Psoas muscle (tissue), 8 donors: Measurements from ENCODE around the gene AGPS. TPM values are rescaled to one million over a fixed set of nuclear protein-coding genes. Genes with fewer than 3 reads are reported as not detected.
"Not testable (repeated sequence)": the region's sequence is repeated elsewhere in the genome, so short reads cannot be mapped to it uniquely, and the experiment has no call there.

ENCODE experiments used
- ATAC-seq, 4 donors: fragments of 200-7000 bp; cut with Tn5 transposase; one replicate each; pipeline ENCODE4 v1.9.1; 2020; ENCODE audit warnings: moderate library complexity in 3 of 4, mild to moderate bottlenecking in 2 of 4
- DNase-seq, 2 donors: peaks; one replicate each; pipeline ENCODE4 v3.0.0-alpha.2; 2020
- H3K27ac ChIP-seq: fragments of 200-600 bp; one replicate; pipeline ENCODE4 v1.8.0; 2022
- H3K27me3 ChIP-seq, 3 donors: fragments of 200-600 bp in 1 of 3; one replicate each; pipeline versions ENCODE4 v1.6.1 to v1.8.0; 2013 to 2022; ENCODE audit warnings: low read length in 2 of 3, mild to moderate bottlenecking in 2 of 3, moderate library complexity in 1 of 3; ENCODE audit not compliant: insufficient read depth in 3 of 3
- H3K36me3 ChIP-seq, 2 donors: fragments of 200-600 bp in 1 of 2; one replicate each; pipeline versions ENCODE4 v1.6.1 to v1.8.0; 2013 to 2022; ENCODE audit warnings: low read depth in 1 of 2, mild to moderate bottlenecking in 1 of 2, moderate library complexity in 1 of 2; ENCODE audit not compliant: insufficient read depth in 1 of 2
- H3K4me1 ChIP-seq: fragments of 200-600 bp; one replicate; pipeline ENCODE4 v1.8.0; 2022
- H3K4me3 ChIP-seq: fragments of 200-600 bp; one replicate; pipeline ENCODE4 v1.8.0; 2022; ENCODE audit warnings: mild to moderate bottlenecking
- H3K9me3 ChIP-seq: fragments of 200-600 bp; one replicate; pipeline ENCODE4 v1.8.0; 2022
- CTCF ChIP-seq: fragments of 200-600 bp; IDR thresholded peaks from one replicate; pipeline ENCODE4 v1.8.0; 2022; ENCODE audit warnings: antibody characterized with exemption
- WGBS, 3 donors: extraction: QIAGEN DNeasy Blood & Tissue Kit; methylation state at CpG; one replicate each; pipeline versions ENCODE4 v1.1.6 to v1.1.7; 2013; 5-methylcytosine and 5-hydroxymethylcytosine counted together
- intact Hi-C, 2 donors: fragments of 100-400 bp; cut with DNase I; formaldehyde crosslinking; loops; one replicate each; pipeline versions ENCODE4 v1.11.0 to v1.14.2; 2022
- polyA plus RNA-seq, 3 donors: library from polyadenylated mRNA; stranded (reverse); fragments of 200-250 nt; gene quantifications; one replicate each; pipeline ENCODE4 v1.2.3, GENCODE V29; 2013
- total RNA-seq, 4 donors: library from RNA; stranded (reverse); fragmentation: NEBNext Ultra II Directional in 2 of 4; extraction: Animal tissue kit (Norgen Biotek cat#: 25700) in 2 of 4; gene quantifications; one replicate each; pipeline versions ENCODE4 v1.2.1 to v1.2.4, GENCODE V29; 2021 to 2023
- donor health status: healthy with polysubstance abuse.
- donor health status: DM: no; HTN: no; CAD: no; lungs with moderate emphysema.
- donor health status: Bipolar disorder and iron deficiency.
- donor health status: healthy.
- donor health status: DM: yes; HTN: yes; CAD: no.
- donor health status: DM: no; HTN: no; CAD: no.
- donor health status: DM: no; HTN: no; CAD: no.
- donor health status: DM: yes; HTN: yes; CAD: no.

The AGPS gene
- total and polyA plus RNA-seq, 7 donors = 7.8 to 32.2 (median 26.6) TPM

GRCh38 chr2:177429688-177430325 is 37.2 kb downstream of the AGPS start:
- WGBS, 3 donors = 87 to 91% (median 88%) methylated on average over 2 of the region's 2 CpGs
- intact Hi-C loops = no loop called here
- peak in 2 of 4 donors; percentile 67 to 68 for ATAC-seq
- Histone ChIP-seq H3K27ac (no peak overlapping the region), H3K36me3 (no peaks in the 10 kb centered on the region), H3K4me3 (no peak overlapping the region), H3K4me1 (peaks cover 6% of the 10 kb centered on the region), H3K27me3 (no peaks in the 10 kb centered on the region), H3K9me3 (peaks cover 28% of the 10 kb centered on the region)
- DNase-seq = no peak
- TF ChIP-seq CTCF = no peak

DNA sequence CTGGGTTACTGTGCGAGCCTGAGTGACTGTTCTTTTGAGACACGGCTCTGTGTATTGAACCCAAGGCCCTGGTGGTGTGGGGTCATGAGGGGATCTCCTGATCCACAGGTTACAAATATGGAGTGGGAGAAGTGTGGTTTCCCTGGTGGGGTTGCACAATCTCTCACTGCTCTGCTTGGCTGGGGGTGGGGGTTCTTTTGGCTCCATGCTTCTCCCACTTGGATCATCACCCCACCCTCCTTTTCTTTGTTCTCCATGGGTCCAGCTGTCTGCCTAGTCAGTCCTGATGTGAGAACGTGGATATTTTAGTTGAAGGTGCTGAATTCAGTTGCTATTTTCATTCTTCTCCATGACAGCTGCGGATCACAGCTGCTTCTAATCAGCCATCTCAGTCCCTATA is 37.8 kb downstream of the AGPS start:
- H3K36me3 ChIP-seq = no peaks in the 10 kb centered on the region
- H3K4me3 ChIP-seq = no peak overlapping the region
- H3K9me3 ChIP-seq = peaks cover 28% of the 10 kb centered on the region
- 57 to 75% (median 58%) methylated on average over 4 of the region's 4 CpGs for WGBS, 3 donors
- DNase-seq = no peak
- peaks cover 6% of the 10 kb centered on the region for H3K4me1 ChIP-seq
- H3K27ac ChIP-seq = no peak overlapping the region
- TF ChIP-seq CTCF = no peak
- intact Hi-C loops = no loop called here
- no peak for ATAC-seq
- no peaks in the 10 kb centered on the region for H3K27me3 ChIP-seq

DNA sequence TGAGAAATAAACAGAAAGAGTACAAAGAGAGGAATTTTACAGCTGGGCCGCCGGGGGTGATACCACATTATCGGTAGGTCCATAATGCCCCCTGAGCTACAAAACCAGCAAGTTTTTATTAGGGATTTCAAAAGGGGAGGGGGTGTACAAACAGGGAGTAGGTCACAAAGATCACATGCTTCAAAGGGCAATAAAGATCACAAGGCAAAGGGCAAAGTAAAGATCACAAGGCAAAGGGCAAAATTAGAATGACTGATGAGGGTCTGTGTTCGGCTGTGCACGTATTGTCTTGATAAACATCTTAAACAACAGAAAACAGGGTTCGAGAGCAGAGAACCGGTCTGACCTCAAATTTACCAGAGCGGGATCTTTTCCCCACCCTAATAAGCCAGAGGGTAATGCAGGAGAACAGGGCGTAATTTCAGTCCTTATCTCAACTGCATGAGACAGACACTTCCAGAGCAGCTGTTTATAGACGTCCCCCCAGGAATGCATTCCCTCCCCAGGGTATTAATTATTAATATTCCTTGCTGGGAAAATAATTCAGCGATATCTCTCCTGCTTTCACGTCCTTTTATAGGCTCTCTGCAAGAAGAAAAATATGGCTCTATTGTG is 38.6 kb downstream of the AGPS start:
- H3K36me3 ChIP-seq, intact Hi-C loops, DNase-seq, H3K4me3 ChIP-seq, H3K4me1 ChIP-seq, H3K27me3 ChIP-seq, H3K27ac ChIP-seq, ATAC-seq: not testable (repeated sequence)
- peaks cover 28% of the 10 kb centered on the region for H3K9me3 ChIP-seq
- 85 to 90% (median 87%) methylated on average over 12 of the region's 12 CpGs for WGBS, 3 donors

- peaks cover 6% of the 10 kb centered on the region for H3K4me1 ChIP-seq
- H3K4me3 ChIP-seq = no peak overlapping the region
- DNase-seq (no peak), ATAC-seq (no peak)
- no peak overlapping the region for H3K27ac ChIP-seq
- 83 to 90% (median 86%) methylated on average over 1 of the region's 1 CpG for WGBS, 3 donors
- H3K27me3 ChIP-seq = no peaks in the 10 kb centered on the region
- peaks cover 19% of the 10 kb centered on the region for H3K9me3 ChIP-seq
- H3K36me3 ChIP-seq = peaks cover 0 to 5% of the 10 kb centered on the region in 2 donors
- TF ChIP-seq CTCF = no peak
- intact Hi-C loops = no loop called here
Measured at GRCh38 chr2:177432703-177433102, 40.1 kb downstream of the AGPS start.

GRCh38 chr2:177433402-177433801 is 40.8 kb downstream of the AGPS start:
- WGBS, 3 donors = 95 to 100% (median 100%) methylated on average over 1 of the region's 1 CpG
- intact Hi-C loops = no loop called here

More at GRCh38 chr2:177433402-177433801, 40.8 kb downstream of the AGPS start:
- no peak for ATAC-seq
- no peak for DNase-seq
- no peak for TF ChIP-seq CTCF
- Histone ChIP-seq H3K4me1 (peaks cover 6% of the 10 kb centered on the region), H3K27me3 (no peaks in the 10 kb centered on the region), H3K9me3 (peaks cover 16% of the 10 kb centered on the region), H3K4me3 (no peak overlapping the region), H3K27ac (no peak overlapping the region), H3K36me3 (peaks cover 0 to 5% of the 10 kb centered on the region in 2 donors)
